HG03097 (cell line): Measurements from ENCODE around the gene AOPEP.

Experiments used
- ATAC-seq: cut with Tn5 transposase; IDR thresholded peaks from one replicate; pipeline ENCODE4 v1.9.1; 2021; ENCODE audit not compliant: unreplicated experiment, low FRiP score

AOPEP gene

GRCh38 chr9:95116002-95116807 is 389.7 kb downstream of the AOPEP start:
- no peak for ATAC-seq

GRCh38 chr9:95116808-95117204 is 390.3 kb downstream of the AOPEP start:
- ATAC-seq: no peak

GRCh38 chr9:95118596-95118995 is 392.1 kb downstream of the AOPEP start:
- ATAC-seq: no peak

GRCh38 chr9:95120781-95121370 is 394.4 kb downstream of the AOPEP start:
- no peak for ATAC-seq

GRCh38 chr9:95124582-95125367 is 398.3 kb downstream of the AOPEP start:
- ATAC-seq: no peak

GRCh38 chr9:95125652-95126051 is 399.2 kb downstream of the AOPEP start:
- no peak for ATAC-seq

GRCh38 chr9:95126739-95127138 is 400.2 kb downstream of the AOPEP start:
- no peak for ATAC-seq

- no peak for ATAC-seq
Measured at GRCh38 chr9:95127249-95128176, 401.0 kb downstream of the AOPEP start.

- ATAC-seq: no peak
Measured at GRCh38 chr9:95128177-95128524, 401.7 kb downstream of the AOPEP start.

- ATAC-seq: no peak
Measured at GRCh38 chr9:95129476-95130291, 403.2 kb downstream of the AOPEP start.

GRCh38 chr9:95130484-95130883 is 404.0 kb downstream of the AOPEP start:
- no peak for ATAC-seq

GRCh38 chr9:95131023-95131943 is 404.8 kb downstream of the AOPEP start:
- ATAC-seq: no peak

GRCh38 chr9:95132366-95133324 is 406.1 kb downstream of the AOPEP start:
- no peak for ATAC-seq

- ATAC-seq: no peak
Measured at GRCh38 chr9:95133325-95133705, 406.8 kb downstream of the AOPEP start.

- ATAC-seq: no peak
Measured at GRCh38 chr9:95134457-95134881, 408.0 kb downstream of the AOPEP start.

- ATAC-seq: no peak
Measured at GRCh38 chr9:95135756-95136155, 409.3 kb downstream of the AOPEP start.
